Superior temporal gyrus (tissue), 1 donor: ENCODE results near the gene CIAO2A.

Experiments used
- DNase-seq: peaks from one replicate; pipeline ENCODE4 v3.0.0-alpha.2; 2016; ENCODE audit errors: extremely low spot score

The CIAO2A gene

DNA sequence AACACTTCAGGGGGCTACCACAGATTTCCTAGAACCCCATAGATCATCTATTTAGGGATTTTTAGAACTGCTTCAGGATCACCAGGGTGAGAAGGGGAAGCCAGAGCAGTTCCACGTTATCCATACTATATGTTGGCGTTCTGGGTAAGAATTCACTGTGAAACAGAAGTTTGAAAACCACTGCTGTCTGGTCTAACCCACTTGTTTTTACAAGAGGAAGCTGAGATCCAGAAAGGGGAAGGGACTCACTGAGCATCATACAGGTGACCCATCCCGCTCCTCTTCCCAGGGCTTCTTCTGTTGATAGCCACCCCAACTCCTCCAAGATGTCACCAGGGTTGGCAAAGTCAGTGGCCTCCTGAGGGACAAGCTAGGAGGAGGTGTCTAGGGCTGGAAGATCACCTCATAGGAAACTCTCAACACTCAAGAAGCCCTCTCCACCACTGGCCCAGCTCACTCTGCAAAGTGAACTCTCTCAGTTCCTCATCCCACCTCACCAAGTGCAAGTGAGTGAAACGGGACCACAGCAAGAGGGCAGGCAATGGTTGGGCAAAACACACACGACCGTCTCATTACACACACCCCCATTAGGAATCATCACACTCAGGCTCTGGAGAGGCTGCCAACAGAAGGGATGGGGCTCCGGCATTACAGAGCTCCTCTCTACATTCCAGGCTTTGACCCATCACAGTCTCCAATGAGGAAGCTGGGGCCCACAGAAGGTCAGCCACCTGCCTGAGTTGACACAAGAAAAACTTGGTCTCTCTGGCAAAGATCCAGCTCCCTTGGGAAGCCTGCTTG, 49.1 kb downstream of the CIAO2A start:
- DNase-seq = no peak

DNA sequence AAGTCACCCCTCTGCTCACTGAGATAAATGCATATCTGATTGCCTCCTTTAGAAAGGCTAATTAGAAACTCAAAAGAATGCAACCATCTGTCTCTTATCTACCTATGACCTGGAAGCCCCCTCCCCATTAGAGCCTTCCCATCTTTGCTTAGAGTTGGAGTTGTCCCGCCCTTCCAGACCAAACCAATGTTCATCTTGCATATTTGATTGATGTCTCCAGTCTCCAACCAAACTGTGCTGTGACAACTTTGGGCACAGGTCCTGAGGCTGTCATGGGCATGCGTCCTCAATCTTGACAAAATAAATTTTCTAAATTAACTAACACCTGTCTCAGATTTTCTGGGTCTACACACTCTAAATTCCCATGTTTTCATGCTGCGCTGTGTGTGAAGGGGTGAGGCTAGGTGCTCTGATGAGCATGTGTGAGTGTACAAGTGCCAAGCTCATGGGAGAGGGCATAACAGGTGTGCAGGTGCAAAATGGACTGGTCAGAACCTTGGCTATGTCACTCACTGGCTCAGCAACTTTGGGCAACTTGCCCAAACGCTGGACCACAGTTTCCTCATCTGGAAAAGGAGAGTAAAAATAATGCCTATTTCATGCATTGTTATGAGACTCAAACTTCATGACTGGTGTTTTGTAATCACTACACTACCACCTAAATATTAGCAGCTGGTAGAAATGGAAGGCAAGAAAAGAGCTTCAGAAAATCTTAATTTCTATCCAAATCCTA, 54.6 kb downstream of the CIAO2A start:
- DNase-seq = no peak

DNA sequence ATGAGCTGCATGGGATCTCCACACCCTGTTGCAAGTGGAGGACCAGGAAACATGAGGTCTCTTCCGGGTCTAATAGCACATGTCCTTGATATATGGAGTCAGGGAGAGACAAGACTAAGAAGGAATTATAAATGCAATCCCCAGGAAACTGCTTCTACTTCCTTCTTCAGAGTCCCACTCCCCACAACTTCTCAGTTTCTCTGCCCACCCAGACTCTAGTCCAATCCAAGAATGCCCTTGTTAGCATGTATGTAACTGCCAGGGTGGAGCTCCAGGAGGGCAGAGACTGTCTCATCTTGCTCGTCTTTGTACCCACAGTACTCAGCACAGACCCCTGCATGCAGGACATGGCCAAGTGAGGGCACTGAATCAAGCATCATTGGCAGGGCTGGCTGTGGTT, 55.7 kb downstream of the CIAO2A start:
- no peak for DNase-seq

DNA sequence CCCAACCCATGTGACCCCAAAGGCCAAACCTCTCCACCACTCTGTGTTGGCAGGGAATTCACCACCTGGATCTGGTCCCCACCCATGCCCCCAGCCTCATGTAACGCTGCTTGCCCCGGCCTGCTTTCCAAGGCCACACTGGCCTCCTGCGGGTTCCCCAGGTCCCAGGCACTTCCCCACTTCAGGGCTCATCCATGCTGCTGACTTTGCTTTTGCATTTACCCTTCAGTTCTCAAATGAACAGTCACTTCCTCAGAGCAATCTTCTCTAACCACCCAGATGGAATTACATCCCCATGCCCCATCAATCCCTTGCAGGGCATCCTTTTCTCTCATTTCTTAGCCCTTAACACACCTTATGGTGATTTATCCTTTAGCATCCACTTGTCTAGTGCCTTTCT, 56.5 kb downstream of the CIAO2A start:
- DNase-seq = no peak

DNA sequence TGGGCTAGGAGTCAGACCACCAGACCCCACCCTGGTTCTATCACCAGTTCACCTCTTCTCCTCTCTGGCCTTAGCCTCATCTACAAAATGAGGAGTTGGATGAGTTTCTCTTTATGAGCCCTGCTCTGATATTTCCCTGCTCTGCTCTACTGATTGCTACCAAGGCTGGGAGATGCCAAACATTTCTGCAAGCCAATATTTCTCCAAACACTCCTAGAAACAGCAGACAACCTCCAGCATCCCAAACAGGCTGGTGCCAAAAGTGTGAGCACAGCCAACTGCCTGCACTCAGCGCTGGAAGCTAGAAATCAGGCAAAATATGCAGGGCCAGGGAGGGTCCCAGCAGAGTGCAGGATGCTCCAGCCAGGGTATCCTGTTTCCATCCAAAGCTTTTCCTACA, 58.1 kb downstream of the CIAO2A start:
- no peak for DNase-seq

DNA sequence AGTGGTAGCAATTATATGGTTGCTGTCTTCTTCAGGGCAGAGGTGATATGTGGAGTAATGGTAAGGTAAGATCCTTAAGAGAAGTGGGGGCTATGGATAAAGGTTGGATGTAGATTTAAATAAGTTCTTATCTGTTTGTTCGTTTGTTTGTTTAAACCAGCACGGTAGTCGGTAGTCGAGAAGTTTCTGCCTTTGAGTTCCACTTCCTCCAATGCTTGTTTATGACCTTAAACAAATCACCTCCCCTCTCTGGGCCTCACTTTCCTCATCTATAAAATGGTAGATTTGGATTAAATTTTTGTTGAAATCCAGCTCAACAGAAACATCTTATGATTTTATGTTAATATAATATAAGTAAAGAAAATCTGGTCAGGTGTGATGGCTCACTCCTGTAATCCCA, 59.1 kb downstream of the CIAO2A start:
- DNase-seq = no peak

DNA sequence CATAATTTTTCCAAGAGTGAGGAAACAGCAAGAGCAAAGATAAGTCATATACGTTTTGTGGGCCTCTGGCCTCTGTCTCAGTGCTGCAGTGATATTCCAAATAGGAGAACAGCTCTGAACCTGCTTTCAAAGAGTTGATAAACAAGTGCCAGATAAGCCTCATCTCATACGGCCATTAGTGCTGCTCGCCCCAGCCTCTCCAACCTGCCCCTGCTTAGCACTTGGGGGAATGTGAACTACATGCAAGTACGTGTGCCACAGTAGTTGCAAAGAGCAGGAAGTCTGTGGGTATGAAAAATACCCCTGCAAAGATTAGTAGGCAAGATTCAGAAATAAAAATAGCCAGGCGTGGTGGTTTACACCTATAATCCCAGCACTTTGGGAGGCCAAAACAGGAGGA, 61.3 kb downstream of the CIAO2A start:
- no peak for DNase-seq

DNA sequence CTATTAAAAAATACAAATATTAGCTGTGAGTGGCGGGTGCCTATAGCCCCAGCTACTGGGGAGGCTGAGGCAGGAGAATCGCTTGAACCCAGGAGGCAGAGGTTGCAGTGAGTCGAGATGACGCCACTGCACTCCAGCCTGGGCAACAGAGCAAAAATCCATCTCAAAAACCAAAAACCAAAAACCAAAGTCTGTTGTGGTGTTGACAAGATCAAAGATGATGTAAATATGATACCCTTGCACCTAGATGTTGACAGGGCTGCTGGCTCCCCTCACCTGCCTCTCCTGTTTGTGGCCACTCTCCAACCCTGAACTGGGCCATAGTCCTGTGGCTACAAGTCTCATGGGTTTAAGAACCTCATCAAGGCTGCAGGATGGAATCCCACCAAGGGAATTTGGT, 63.5 kb downstream of the CIAO2A start:
- no peak for DNase-seq

DNA sequence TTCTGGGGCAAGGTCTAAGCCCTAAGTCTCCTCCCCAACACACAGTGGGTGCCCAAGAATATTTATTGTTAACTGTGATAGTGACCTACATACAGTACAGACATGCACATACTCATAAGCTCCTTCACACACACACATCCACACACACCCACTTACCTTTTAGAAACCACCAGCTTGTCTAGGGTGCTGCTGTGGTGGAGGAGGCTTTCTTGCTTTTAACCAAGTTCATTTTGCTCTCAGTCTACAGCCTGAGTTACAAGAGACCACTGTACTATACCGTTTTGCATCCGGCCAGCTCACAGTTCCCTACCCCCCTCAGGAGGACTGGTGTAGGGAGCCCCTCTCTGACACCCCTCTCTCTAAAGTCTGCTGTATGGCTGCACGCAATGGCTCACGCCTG, 64.0 kb downstream of the CIAO2A start:
- DNase-seq = no peak

DNA sequence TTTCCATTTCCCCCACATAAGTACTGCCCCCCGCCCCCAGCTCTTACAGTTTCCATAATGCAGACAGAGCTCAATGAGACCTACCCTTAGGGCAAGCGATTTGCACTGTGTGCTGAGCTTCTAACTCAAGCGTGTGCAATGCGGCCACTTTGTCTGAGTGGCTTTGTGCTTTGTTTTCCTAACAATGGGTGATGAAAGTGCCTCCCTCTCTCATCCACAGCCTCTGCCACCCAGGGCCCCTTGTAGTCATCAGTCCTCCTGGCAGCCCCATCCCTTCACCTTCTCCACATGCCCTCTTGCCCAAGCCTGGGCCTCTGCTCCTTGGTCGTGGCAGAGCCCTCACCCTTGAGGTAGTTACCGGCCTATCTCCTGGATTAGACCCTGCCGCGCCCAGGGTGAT, 64.5 kb downstream of the CIAO2A start:
- DNase-seq = peak; percentile 93

DNA sequence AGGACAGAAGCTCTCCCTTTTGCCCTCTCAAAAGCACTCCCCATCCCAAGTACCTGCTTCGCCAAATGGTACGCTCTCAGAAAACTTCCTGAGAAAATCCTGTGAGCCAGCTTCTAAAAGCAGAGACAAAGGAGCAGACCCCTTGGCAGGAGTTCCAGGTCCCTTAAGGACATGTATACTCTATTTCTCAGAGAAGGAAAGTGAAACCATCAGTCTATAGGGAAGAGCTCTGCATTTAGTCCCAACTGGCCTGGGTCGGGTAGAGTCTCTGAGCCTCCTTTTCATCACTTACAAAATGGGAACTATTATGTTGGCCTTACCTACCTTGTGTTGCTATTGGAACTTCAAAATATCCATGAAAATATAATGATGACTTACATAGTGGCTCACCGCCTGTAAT, 67.0 kb downstream of the CIAO2A start:
- no peak for DNase-seq

DNA sequence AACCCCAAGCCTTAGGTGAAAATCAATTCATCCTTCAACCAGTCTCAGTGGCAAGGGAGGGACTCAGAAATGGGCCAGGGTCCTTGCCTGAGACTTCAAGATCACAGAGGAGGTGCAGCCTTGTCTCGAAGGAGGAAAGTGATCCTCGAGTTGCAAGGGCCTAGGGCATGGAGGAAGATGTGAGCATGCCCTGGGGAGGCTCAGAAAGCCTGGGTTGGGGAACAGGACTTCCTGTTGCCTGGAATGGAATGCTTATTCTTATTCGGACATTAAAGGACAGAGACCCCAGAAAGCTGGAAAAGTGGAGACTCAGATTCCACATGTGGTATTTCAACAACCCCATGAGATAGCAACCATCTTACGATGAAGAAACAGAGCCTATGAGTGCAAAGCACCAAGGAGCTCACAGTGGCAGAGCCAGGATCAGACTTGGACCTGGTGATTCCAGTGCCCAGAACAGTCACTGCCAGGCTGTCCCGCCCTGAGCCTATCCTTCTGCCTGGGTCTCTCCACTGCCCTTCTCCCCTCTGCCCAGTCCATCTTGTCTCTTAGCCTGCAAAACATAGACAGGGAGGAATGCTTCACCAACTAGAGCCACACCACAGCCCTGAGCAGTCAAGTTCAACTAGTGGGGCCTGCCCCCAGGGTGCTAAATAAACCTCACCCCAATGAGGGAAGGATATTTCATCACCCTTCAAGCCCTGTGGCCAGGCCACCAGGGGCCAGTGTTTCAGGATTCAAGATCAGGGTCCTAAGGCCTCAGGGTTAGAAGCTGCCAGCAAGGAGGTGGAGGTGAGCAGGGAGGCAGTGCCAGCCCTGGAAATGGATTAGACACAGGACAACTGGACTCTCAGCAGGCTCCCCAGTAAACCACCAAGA, 69.2 kb downstream of the CIAO2A start:
- no peak for DNase-seq

DNA sequence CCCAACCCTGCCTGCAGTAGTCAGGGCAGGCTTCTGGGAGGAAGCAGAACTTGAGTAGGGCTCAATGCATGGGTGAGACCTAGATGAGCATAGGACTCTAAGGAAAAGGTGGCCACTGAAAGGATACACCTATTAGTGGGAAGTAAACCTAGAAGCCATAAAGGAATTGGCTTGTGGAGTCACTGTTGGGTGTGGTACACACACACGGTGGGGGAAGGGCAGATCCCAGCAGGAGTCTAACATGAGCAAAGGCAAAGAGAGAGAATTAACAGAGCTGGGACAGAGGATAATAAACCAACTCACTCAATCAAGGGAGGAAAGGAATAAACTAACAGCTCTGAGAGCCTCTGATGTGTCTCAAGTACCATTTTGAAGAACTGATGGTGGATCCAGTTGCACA, 70.4 kb downstream of the CIAO2A start:
- no peak for DNase-seq

DNA sequence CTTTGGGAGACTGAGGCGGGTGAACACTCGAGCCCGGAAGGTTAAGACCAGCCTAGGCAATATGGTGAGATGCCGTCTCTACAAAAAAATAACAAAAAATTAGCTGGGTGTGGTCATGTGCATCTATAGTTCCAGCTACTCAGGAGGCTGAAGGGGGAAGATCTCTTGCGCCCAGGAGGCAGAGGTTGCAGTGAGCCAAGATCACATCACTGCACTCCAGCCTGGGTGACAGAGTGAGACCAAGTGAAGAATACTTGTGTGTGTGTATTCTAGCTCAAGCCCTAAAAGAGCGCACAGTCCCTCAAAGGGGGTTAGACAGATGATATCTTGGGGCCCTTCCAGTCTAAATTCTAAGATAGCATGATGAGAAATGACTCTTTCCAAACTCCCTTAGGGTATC, 71.1 kb downstream of the CIAO2A start:
- no peak for DNase-seq
